ENCODE results near the gene STAG2.

DNA sequence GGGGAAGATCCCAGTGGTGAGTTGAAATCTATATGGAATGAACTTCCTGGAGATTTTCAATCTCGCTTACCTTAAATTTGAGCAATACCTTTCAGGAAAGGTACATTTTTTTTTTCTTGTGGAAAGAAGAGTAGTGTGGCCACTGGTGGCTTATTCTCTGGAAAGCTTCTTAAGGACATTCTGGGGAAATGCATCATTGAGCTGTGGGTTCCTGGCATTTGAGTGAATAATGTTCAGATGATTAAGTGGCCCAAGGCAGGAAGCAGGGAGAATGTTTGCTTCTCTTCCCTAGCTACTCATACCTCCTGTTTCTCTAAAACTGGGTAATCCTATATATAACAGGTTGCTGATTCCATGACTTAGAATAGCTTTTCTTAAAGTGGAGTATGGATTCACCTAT is 31.8 kb downstream of the STAG2 start:
- TF ChIP-seq, protein P1, sequence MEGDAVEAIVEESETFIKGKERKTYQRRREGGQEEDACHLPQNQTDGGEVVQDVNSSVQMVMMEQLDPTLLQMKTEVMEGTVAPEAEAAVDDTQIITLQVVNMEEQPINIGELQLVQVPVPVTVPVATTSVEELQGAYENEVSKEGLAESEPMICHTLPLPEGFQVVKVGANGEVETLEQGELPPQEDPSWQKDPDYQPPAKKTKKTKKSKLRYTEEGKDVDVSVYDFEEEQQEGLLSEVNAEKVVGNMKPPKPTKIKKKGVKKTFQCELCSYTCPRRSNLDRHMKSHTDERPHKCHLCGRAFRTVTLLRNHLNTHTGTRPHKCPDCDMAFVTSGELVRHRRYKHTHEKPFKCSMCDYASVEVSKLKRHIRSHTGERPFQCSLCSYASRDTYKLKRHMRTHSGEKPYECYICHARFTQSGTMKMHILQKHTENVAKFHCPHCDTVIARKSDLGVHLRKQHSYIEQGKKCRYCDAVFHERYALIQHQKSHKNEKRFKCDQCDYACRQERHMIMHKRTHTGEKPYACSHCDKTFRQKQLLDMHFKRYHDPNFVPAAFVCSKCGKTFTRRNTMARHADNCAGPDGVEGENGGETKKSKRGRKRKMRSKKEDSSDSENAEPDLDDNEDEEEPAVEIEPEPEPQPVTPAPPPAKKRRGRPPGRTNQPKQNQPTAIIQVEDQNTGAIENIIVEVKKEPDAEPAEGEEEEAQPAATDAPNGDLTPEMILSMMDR (IDR thresholded peaks at IDR 0.05; ENCODE audit: insufficient read depth, low read length) = no peak
- TF ChIP-seq, protein P2, sequence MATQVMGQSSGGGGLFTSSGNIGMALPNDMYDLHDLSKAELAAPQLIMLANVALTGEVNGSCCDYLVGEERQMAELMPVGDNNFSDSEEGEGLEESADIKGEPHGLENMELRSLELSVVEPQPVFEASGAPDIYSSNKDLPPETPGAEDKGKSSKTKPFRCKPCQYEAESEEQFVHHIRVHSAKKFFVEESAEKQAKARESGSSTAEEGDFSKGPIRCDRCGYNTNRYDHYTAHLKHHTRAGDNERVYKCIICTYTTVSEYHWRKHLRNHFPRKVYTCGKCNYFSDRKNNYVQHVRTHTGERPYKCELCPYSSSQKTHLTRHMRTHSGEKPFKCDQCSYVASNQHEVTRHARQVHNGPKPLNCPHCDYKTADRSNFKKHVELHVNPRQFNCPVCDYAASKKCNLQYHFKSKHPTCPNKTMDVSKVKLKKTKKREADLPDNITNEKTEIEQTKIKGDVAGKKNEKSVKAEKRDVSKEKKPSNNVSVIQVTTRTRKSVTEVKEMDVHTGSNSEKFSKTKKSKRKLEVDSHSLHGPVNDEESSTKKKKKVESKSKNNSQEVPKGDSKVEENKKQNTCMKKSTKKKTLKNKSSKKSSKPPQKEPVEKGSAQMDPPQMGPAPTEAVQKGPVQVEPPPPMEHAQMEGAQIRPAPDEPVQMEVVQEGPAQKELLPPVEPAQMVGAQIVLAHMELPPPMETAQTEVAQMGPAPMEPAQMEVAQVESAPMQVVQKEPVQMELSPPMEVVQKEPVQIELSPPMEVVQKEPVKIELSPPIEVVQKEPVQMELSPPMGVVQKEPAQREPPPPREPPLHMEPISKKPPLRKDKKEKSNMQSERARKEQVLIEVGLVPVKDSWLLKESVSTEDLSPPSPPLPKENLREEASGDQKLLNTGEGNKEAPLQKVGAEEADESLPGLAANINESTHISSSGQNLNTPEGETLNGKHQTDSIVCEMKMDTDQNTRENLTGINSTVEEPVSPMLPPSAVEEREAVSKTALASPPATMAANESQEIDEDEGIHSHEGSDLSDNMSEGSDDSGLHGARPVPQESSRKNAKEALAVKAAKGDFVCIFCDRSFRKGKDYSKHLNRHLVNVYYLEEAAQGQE (IDR thresholded peaks at IDR 0.05; ENCODE audit: insufficient replicate concordance, low read depth) = no peak
